DMS 273 treated with DMSO at 0.1 percent for 48 hours (cell line): ENCODE results near the gene IL2RA.
"Not testable (repeated sequence)": the region's sequence is repeated elsewhere in the genome, so short reads cannot be mapped to it uniquely, and the experiment has no call there.

Source experiments
- DNase-seq: peaks from one replicate; lab custom pipeline; 2025; lab: John Stamatoyannopoulos, UW

IL2RA gene

GRCh38 chr10:6013413-6014192, 48.6 kb downstream of the IL2RA start:
- DNase-seq, result no peak

GRCh38 chr10:6012121-6012905, 49.9 kb downstream of the IL2RA start:
- DNase-seq, result no peak

- no peak for DNase-seq
These were observed 50.6 kb downstream of the IL2RA start for GRCh38 chr10:6011558-6011957.

- DNase-seq, result no peak
These were observed 51.6 kb downstream of the IL2RA start for GRCh38 chr10:6010569-6010968.

- DNase-seq, result no peak
These were observed 52.2 kb downstream of the IL2RA start for GRCh38 chr10:6009961-6010360.

DNA sequence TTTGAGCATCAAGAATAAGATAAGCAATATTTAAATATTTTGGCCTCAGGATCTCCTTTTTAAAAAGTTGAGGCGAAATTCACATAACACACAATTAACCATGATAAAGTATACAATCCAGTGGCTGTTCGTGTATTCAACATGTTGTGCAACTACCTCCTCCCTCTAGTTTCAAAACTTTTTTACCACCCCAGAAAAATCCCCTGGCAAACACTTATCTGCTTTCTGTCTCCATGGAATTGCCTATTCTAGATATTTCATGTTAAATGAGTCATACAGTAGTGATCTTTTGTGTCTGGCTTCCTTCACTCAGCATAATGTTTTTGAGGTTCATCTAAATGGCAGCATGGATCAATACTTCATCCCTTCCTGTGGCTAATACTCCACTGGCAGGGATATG, 53.0 kb downstream of the IL2RA start:
- no peak for DNase-seq

DNA sequence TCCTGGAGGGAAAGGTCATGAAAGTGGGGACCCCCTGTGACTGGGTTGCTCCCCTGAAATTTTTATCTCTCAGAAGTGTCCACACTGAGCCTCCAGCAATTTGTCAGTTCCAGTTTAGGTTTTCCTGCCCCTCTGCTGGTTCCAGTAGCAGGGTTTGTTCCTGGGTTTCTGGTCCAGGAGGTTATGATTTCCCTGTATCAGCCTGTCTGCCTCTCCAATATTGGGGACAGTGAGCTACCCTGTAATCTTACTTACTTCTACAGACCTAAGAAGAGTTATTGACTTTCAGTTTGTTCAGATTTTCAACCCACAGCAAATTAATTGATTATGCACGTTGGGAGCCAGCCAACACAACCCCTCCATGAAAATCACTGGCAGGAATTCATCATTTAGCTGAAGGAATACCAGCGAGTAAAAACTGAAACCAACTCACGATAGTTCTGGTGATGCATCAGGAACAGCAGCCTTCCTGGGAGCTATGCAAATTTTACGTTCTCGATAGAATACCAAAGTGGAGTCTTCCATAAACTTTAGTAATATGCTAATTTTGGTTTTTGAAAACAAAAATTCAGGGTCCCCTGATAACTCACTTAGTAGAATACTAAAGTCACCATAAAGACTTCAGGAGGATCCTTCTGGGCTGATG, 53.5 kb downstream of the IL2RA start:
- no peak for DNase-seq

DNA sequence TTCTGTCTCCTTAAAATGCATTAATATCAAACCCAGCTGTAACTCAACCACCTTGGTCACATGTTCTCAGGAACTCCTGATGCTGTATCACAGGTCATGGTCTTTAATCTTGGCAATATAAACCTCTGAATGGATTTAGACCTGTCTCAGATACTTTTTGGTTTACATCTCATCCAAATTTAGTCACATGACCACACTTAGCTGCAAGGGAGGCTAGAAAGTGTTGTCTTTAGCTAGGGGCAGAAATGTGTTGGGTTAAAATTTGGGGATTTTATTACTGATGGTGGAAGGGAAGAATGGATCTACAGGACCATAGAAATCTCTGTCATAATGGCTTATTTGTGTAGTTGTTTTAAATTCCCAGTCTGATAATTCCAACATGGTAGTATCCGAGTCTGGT, 55.2 kb downstream of the IL2RA start:
- DNase-seq, result no peak

- DNase-seq, result no peak
These were observed 55.6 kb downstream of the IL2RA start for GRCh38 chr10:6006546-6006945.

- no peak for DNase-seq
These were observed 56.2 kb downstream of the IL2RA start for GRCh38 chr10:6005856-6006395.

- not testable (repeated sequence) for DNase-seq
These were observed 56.9 kb downstream of the IL2RA start for GRCh38 chr10:6005161-6005804.

DNA sequence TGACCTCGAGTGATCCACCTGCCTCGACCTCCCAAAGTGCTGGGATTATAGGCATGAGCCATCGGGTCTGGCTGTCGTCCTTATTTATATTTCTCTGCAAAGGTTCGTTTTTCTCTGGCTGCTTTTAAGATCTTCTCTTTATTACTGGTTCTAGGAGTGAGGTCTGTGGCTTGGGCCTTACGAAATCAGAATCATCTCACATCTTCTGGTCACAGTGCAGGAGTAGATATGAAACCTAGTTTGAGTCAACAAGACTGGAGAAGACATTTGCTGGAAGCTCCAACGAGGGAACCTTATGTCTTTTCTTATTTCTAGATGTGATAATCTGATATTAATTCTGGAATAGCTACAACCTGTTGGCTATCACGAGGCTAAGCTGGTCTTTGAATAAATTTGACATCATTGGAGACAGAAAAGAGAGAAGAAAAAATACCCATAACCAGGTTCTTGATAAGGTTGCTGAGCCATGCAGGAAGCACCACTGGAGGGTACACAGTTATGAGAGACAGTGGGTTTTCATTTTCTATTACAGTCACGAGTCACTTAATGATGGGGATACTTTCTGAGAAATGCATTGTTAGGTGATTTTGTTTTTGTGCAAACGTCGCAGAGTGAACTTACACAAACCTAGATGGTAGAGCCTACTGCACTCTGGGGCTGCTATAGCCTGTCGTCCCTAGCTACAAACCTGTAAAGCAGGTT, 59.2 kb downstream of the IL2RA start:
- DNase-seq, result no peak

- no peak for DNase-seq
These were observed 62.6 kb downstream of the IL2RA start for GRCh38 chr10:5999440-6000165.

GRCh38 chr10:5996696-5997095, 65.5 kb downstream of the IL2RA start:
- DNase-seq, result no peak

DNA sequence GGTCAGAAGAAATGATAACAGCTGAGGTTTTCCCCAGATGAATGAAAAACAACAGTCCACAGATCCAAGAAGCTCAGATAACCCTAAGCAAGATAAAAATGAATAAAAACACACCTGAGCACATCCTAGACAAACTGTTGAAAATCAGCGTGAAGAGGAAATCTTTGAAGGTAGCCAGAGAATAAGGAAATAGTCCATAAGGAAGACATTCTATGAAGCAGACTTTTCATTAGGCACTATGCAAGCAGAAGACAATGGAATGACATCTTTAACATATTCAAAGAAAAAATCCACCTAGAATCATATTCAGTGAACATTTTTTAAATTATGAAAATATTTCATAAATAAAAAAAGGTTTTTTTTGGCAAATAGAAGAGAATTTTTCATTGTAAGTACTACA, 69.8 kb downstream of the IL2RA start:
- no peak for DNase-seq

- DNase-seq, result no peak
These were observed 70.5 kb downstream of the IL2RA start for GRCh38 chr10:5991708-5992107.

GRCh38 chr10:5989756-5990155, 72.4 kb downstream of the IL2RA start:
- no peak for DNase-seq

GRCh38 chr10:5988336-5988920, 73.7 kb downstream of the IL2RA start:
- no peak for DNase-seq

GRCh38 chr10:5987747-5988146, 74.4 kb downstream of the IL2RA start:
- DNase-seq, result no peak

- no peak for DNase-seq
These were observed 77.1 kb downstream of the IL2RA start for GRCh38 chr10:5985029-5985428.
